ENCODE measurements around the gene RANBP3. TPM values are rescaled to one million over a fixed set of nuclear protein-coding genes. Genes with fewer than 3 reads are reported as not detected.

The RANBP3 gene
- total and polyA plus RNA-seq, 2 experiments from 2014 or later, result 40.2 to 98.3 TPM

- no peak for TF ChIP-seq CTCF (conservative IDR thresholded peaks at IDR 0.05; ENCODE audit: low read depth in 2 of 2)
- TF ChIP-seq EZH2phosphoT487 (IDR thresholded peaks at IDR 0.05; ENCODE audit: unreplicated experiment), result no peak
- TF ChIP-seq ZNF114 (CRISPR knock-in tag; IDR thresholded peaks at IDR 0.05), result no peak
- TF ChIP-seq POLR2AphosphoS5 (IDR thresholded peaks at IDR 0.05; ENCODE audit: low read depth), result no peak
- TF ChIP-seq ZNF462 (CRISPR knock-in tag; IDR thresholded peaks at IDR 0.05), result no peak
Measured at GRCh38 chr19:5975388-5975728, 2.6 kb downstream of the RANBP3 start (continued).

- Mint-ChIP-seq H3K4me3 (no peak overlapping the region; the same call in 2 of the 3 replicates), H3K9me3 (no peaks in the 10 kb centered on the region; the same call in none of the 3 replicates), H3K27me3 (ENCODE audit: insufficient read depth, low read depth, poor library complexity) (peaks cover 12% of the 10 kb centered on the region), H3K27ac (no peak overlapping the region), H3K36me3 (ENCODE audit: low read depth) (peaks cover 29% of the 10 kb centered on the region), H3K4me1 (peaks cover 27% of the 10 kb centered on the region)
- peaks cover 15% of the 10 kb centered on the region; the same call in 1 of the 2 replicates for H3K4me1 ChIP-seq (ENCODE audit: insufficient read depth)
- H2AFZ ChIP-seq, result no peak overlapping the region
- no peaks in the 10 kb centered on the region; the same call in 1 of the 2 replicates for H3F3A ChIP-seq (replicated peaks; ENCODE audit: low read depth)
- no peaks in the 10 kb centered on the region for H3K27me3 ChIP-seq (ENCODE audit: insufficient read depth)
- no peak for ATAC-seq
- H3K4me2 ChIP-seq, result no peak overlapping the region
- DNase-seq (ENCODE audit: low spot score), result no peak
- H3K9me2 ChIP-seq (ENCODE audit: insufficient read depth), result no peaks in the 10 kb centered on the region
- TF ChIP-seq JUNB (IDR thresholded peaks at IDR 0.05; ENCODE audit: unreplicated experiment) (no peak), ZNF331 (CRISPR knock-in tag; IDR thresholded peaks at IDR 0.05; ENCODE audit: low read depth) (no peak), EZH2 (IDR thresholded peaks at IDR 0.05; ENCODE audit: low read depth, unreplicated experiment) (no peak), REST (IDR thresholded peaks at IDR 0.05; ENCODE audit: unreplicated experiment) (no peak), ETS1 (IDR thresholded peaks at IDR 0.05) (no peak), CREB1 (CRISPR knock-in tag; IDR thresholded peaks at IDR 0.05; ENCODE audit: low read depth) (no peak), POLR2AphosphoS5 (IDR thresholded peaks at IDR 0.05; ENCODE audit: low read depth) (no peak)
- no peaks in the 10 kb centered on the region for H3K36me3 ChIP-seq (ENCODE audit: insufficient read depth)
- peaks cover 88% of the 10 kb centered on the region for H3K79me2 ChIP-seq (replicated peaks; ENCODE audit: insufficient read depth)
- H3K4me3 ChIP-seq, result no peak overlapping the region
- peaks cover 70% of the 10 kb centered on the region for H4K20me1 ChIP-seq (replicated peaks; ENCODE audit: insufficient read depth)
- H3K27ac ChIP-seq (ENCODE audit: low read depth), result no peak overlapping the region
Measured at GRCh38 chr19:5974721-5975387, 3.1 kb downstream of the RANBP3 start.
